Activated CD4-positive, alpha-beta memory T cell treated with anti-CD3 and anti-CD28 coated beads, Interleukin-2, amount 10 ng/mL, durations not matched to agents 7 days and 5 days (primary cell): ENCODE results near the gene CSNK2A3. TPM values are rescaled to one million over a fixed set of nuclear protein-coding genes. Genes with fewer than 3 reads are reported as not detected.

Experiments
- CTCF ChIA-PET: fragments of 350-600 bp; sonication (Branson Sonifier 250); formaldehyde crosslinking; loops from one replicate; lab custom pipeline; 2021; ENCODE audit warnings: antibody characterized with exemption, inconsistent platforms; lab: Charles Lee
- POLR2A ChIA-PET: fragments of 350-600 bp; sonication (Branson Sonifier 250); formaldehyde crosslinking; loops from one replicate; lab custom pipeline; 2021; ENCODE audit warnings: antibody characterized with exemption; lab: Charles Lee
- DNase-seq: peaks from one replicate; pipeline ENCODE4 v3.0.0-alpha.2; 2020
- H3K27ac Mint-ChIP-seq: one replicate; pipeline ENCODE4 v1.8.0; 2021; ENCODE audit warnings: mild to moderate bottlenecking, mixed read lengths
- H3K27me3 Mint-ChIP-seq: one replicate; pipeline ENCODE4 v1.8.0; 2021; ENCODE audit warnings: mixed read lengths
- H3K36me3 Mint-ChIP-seq: one replicate; pipeline ENCODE4 v1.8.0; 2021; ENCODE audit warnings: low read depth, mixed read lengths
- H3K4me1 Mint-ChIP-seq: one replicate; pipeline ENCODE4 v1.8.0; 2021; ENCODE audit warnings: mixed read lengths
- H3K4me3 Mint-ChIP-seq: one replicate; pipeline ENCODE4 v1.8.0; 2021; ENCODE audit warnings: mild to moderate bottlenecking, mixed read lengths
- H3K9me3 Mint-ChIP-seq: one replicate; pipeline ENCODE4 v1.8.0; 2021; ENCODE audit warnings: mixed read lengths
- total RNA-seq, 2 experiments: library from RNA; stranded (reverse); gene quantifications; one replicate each; pipeline ENCODE4 v1.2.3, GENCODE V29; 2021

Gene CSNK2A3
- total RNA-seq, 2 experiments from 2014 or later, result 1.9 to 3.0 TPM

DNA sequence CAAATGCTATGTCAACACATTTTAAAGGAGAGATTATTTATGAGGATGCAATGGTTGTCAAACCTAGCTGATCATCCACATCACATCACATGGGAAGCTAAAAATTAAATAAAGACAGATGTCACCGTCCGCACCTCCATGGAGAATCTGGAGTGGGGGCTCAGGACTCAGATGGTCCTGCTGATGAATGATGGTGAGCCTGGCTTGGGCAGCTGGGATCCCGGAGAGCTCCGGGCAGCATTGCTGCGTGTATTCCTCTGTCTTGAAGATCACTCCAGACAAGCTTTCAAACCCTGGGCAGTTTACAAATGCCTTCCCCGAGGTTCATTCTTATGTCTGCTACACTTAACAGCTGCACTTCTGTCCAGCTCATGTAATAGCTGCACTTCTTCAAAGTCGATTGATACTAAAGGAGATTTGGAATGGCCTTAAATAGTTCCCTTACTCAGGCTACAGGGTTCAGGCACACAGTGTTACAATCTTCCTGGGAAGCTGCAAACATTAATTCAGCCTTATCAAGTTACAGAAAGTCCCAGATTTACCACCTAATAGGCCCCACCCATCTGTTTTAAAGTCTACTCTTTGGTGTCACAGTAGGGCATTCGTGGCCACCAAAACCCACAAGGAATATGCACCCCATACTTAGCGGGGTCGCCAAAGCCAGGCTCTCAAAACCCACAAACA lies 34.7 kb upstream of the CSNK2A3 start:
- H3K27me3 Mint-ChIP-seq, result no peaks in the 10 kb centered on the region
- H3K36me3 Mint-ChIP-seq, result no peaks in the 10 kb centered on the region
- ChIA-PET CTCF (no interaction called here), POLR2A (no interaction called here)
- H3K9me3 Mint-ChIP-seq, result no peaks in the 10 kb centered on the region
- no peak for DNase-seq
- H3K4me3 Mint-ChIP-seq, result no peak overlapping the region
- H3K27ac Mint-ChIP-seq, result no peak overlapping the region
- H3K4me1 Mint-ChIP-seq, result no peaks in the 10 kb centered on the region

DNA sequence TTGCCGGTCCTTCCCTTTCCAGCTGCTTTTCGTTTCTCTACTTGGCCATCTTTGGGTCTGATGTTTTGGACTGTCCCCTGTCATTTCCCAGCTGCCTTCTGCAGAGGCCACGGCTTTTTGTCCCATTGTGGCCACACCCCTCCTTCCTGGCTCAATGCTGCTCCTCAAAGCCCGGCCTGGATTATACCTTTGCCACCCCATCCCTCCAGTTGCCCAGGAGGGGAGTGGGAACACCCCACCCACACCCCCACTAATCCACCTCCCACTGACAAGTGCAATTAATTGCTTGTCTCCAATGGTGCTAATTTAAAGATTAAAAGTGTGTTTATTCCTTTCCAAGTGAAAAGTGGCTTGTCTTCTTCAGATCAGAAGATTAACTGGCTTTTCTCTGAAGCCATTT lies 34.2 kb upstream of the CSNK2A3 start:
- CTCF ChIA-PET, result no interaction called here
- POLR2A ChIA-PET, result no interaction called here

DNA sequence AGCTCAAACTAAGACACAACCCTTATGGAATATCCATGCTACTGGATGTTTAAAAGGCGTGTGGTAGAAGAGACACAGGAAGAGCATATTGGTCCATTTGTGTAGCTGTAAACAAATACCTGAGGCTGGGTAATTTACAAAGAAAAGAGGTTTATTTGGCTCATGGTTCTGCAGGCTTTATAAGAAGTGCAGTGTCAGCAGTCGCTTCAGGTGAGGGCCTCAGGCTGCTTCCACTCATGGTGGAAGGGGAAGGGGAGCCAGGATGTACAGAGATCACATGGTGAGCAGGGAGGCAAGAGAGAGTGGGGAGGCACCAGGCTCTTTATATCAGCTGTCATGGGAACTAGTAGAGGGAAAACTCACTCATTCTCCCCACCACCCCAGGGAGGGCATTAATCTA lies 31.8 kb upstream of the CSNK2A3 start:
- POLR2A ChIA-PET, result no interaction called here

More for the DNA sequence above, 34.2 kb upstream of the CSNK2A3 start:
- no peak for DNase-seq
- no peaks in the 10 kb centered on the region for H3K9me3 Mint-ChIP-seq
- no peak overlapping the region for H3K27ac Mint-ChIP-seq
- no peaks in the 10 kb centered on the region for H3K4me1 Mint-ChIP-seq
- no peaks in the 10 kb centered on the region for H3K27me3 Mint-ChIP-seq
- no peaks in the 10 kb centered on the region for H3K36me3 Mint-ChIP-seq
- H3K4me3 Mint-ChIP-seq, result no peak overlapping the region

DNA sequence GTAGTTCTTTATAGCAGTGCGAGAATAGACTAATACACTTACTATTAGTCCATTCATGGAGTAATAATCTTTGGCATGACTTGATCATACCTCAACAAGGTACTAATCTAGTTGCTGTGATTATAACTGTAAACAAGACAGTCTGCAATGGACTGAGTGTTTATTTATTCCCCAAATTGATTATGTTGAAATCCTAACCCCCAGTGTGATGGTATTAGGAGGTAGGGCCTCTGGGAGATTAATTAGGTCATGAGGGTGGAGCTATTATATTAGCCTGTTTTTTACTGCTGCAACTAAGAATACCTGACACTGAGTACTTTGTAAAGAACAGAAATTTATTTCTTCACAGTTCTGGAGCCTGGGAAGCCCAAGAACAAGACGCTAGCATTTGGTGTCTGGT lies 30.9 kb upstream of the CSNK2A3 start:
- Mint-ChIP-seq H3K36me3 (no peaks in the 10 kb centered on the region), H3K4me1 (no peaks in the 10 kb centered on the region), H3K27ac (no peak overlapping the region), H3K9me3 (no peaks in the 10 kb centered on the region), H3K4me3 (no peak overlapping the region), H3K27me3 (no peaks in the 10 kb centered on the region)
- CTCF ChIA-PET, result no interaction called here
- no peak for DNase-seq
- POLR2A ChIA-PET, result no interaction called here

More for the DNA sequence above, 31.8 kb upstream of the CSNK2A3 start:
- Mint-ChIP-seq H3K27me3 (no peaks in the 10 kb centered on the region), H3K9me3 (no peaks in the 10 kb centered on the region), H3K4me3 (no peak overlapping the region), H3K27ac (no peak overlapping the region), H3K36me3 (no peaks in the 10 kb centered on the region), H3K4me1 (no peaks in the 10 kb centered on the region)
- CTCF ChIA-PET, result no interaction called here
- DNase-seq, result no peak

DNA sequence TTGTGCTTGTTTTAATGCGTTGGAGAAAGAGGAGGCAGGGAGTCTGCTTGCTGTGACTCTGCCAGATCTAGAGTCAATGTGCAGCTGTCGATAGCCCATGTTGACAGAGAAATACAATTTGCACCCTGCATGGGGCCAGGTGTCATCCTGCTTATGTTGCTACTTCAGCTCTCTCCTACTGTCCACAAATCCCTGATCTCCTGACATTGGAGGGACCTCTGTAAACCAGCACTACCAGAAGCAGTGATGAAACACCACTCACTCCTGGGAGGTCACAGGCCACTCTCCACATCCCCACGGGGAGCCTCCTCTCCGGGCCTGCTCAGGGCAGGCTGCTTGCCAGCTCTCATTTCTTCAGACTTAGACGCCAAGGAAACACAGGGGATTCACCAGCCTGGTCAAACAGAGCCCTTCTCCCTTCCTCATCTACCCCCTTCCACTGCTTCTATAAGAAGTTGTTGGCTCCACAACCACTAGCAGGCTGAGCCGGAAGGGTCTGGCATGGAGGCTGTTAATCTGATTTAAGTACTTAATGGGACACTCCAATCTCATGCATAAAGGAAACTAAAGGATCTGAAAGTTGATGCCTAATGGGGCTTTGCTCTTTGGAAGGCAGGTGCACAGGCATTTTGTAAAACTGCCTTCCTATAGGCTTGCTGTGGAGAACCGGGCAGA lies 29.9 kb upstream of the CSNK2A3 start:
- Mint-ChIP-seq H3K4me1 (no peaks in the 10 kb centered on the region), H3K4me3 (no peak overlapping the region), H3K27me3 (no peaks in the 10 kb centered on the region), H3K27ac (no peak overlapping the region), H3K9me3 (no peaks in the 10 kb centered on the region), H3K36me3 (no peaks in the 10 kb centered on the region)
- CTCF ChIA-PET, result no interaction called here
- no peak for DNase-seq
- POLR2A ChIA-PET, result no interaction called here

DNA sequence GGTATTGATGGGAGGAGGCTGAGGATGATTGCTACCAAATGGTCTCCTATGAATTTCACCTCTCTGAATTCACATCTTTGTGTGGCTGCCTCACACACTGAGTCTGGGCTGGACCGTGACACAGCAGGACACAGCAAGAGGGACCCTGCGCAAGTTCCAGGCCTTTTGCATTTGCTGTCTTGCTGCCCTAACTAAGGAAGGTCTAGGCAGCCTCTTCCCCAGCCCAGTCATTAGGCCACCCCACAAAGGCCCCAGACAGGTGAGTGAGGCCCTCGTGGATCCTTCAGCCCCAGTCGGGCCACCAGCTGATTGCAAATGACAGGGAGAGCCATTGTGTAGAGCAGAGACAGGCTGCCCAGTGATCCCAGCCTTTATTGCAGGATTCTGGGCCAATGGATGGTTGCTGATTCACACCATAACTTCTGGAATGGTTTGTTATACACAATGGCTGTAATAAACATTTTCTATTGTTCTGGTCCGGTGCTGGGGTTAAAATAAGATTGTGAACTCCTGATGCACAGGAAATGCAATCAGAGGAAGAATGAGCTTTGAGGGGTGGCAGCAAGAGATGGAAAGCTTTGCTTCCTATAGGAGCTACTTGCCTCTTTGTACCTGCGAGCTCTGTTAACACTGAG lies 28.5 kb upstream of the CSNK2A3 start:
- no peaks in the 10 kb centered on the region for H3K9me3 Mint-ChIP-seq
- H3K4me3 Mint-ChIP-seq, result no peak overlapping the region
- no peaks in the 10 kb centered on the region for H3K36me3 Mint-ChIP-seq
- ChIA-PET CTCF (no interaction called here), POLR2A (no interaction called here)
- H3K4me1 Mint-ChIP-seq, result no peaks in the 10 kb centered on the region
- no peaks in the 10 kb centered on the region for H3K27me3 Mint-ChIP-seq
- no peak overlapping the region for H3K27ac Mint-ChIP-seq
- DNase-seq, result no peak

DNA sequence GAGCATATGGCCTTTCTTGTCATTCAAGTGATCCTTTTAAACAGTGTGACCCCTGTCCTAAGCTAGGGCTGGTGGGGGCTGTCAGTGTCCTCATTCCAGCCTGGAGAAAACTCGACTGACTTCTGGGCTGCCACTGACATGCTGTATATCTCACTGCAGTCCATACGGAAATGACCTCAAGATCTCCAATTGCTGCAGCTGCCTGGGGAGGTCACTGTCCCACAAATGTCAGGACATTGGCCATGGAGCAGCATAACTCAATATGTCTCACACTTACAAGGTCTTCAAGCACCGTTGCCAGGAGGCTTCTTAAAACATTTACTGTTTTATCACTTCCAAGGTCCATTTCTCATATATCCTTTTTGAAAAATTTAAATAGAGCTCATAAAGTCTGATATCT lies 27.8 kb upstream of the CSNK2A3 start:
- Mint-ChIP-seq H3K9me3 (no peaks in the 10 kb centered on the region), H3K4me1 (no peaks in the 10 kb centered on the region), H3K27ac (no peak overlapping the region), H3K4me3 (no peak overlapping the region), H3K27me3 (no peaks in the 10 kb centered on the region), H3K36me3 (no peaks in the 10 kb centered on the region)
- CTCF ChIA-PET, result no interaction called here
- no peak for DNase-seq
- POLR2A ChIA-PET, result no interaction called here

DNA sequence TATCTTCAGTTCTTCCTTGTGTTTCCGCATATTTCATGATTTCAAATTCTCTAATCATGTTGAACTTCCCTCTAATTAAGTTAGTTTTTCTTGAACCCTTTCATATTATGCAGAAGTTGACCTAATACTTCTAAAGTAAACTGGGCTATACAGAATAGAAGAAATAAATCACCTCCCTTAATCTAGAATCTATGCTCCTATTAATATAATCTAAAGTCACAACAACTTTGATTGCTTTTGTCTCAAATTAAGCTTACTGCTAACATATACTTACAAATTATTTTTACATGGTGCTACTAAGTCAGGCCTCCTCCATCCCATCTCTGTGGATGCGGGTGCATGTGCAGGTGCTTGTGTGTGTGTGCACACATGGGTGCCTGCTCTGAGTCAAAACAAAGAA lies 27.3 kb upstream of the CSNK2A3 start:
- POLR2A ChIA-PET, result no interaction called here

DNA sequence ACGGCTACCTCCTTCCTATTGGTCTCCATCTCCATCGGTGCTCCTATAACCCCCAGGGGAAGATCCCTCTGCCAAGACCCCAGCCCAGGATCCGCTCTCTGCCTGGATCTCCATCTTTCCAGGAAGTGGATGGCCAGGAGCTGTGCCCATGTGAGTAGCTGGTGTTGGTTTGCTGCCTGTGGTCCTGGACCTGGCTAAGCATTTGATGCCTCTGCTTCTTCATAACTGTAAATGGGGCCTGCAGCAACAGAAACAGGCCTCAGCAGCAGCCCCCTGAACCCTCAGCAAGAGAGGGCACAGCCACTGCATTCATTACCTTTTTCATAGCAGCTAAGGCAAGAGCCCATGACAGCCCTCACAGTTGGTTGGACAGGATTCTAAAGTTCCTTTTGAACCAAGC lies 26.6 kb upstream of the CSNK2A3 start:
- H3K27ac Mint-ChIP-seq, result no peak overlapping the region
- H3K36me3 Mint-ChIP-seq, result no peaks in the 10 kb centered on the region
- no peak for DNase-seq
- H3K4me3 Mint-ChIP-seq, result no peak overlapping the region
- ChIA-PET CTCF (no interaction called here), POLR2A (no interaction called here)
- no peaks in the 10 kb centered on the region for H3K27me3 Mint-ChIP-seq
- no peaks in the 10 kb centered on the region for H3K4me1 Mint-ChIP-seq
- no peaks in the 10 kb centered on the region for H3K9me3 Mint-ChIP-seq

More for the DNA sequence above, 27.3 kb upstream of the CSNK2A3 start:
- Mint-ChIP-seq H3K36me3 (no peaks in the 10 kb centered on the region), H3K27me3 (no peaks in the 10 kb centered on the region), H3K4me3 (no peak overlapping the region), H3K9me3 (no peaks in the 10 kb centered on the region), H3K27ac (no peak overlapping the region), H3K4me1 (no peaks in the 10 kb centered on the region)
- no peak for DNase-seq
- CTCF ChIA-PET, result no interaction called here

DNA sequence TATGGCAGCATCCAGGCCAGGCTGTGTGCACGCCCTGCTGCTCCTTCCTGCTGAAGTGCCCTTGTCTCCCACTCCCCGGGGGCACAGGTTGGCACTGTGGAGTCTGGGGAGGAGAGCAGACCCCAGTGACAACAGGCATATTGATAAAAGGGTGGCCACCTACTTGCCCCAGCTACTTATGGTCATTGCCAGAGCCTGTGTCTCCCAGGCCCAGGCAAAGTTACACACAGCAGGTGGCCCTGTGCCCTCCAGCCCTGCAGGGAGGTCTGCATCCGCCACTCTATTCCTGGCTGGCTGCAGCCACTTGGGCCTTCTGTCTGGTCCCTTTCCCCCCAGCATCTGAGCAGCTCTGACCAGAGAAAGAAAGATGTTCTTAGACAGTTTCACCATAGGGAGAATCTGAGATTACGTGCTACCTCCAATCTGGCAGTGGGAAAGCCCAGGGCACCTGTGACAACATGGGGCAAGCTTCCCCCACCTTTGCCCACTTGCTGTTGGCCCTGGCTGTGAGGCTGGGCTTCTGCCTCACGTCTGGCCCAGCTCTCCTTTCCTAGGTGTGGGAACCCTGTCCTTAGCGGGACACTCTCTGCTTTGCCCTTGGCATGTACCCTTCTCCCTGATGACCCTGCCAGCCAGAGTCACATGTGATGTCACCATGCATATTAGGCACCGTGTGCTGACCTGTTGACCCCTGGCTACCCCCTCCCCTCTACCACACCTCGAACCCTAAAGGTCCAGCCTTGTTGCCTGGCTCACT lies 25.3 kb upstream of the CSNK2A3 start:
- POLR2A ChIA-PET, result no interaction called here
- Mint-ChIP-seq H3K27ac (no peak overlapping the region), H3K27me3 (no peaks in the 10 kb centered on the region)

DNA sequence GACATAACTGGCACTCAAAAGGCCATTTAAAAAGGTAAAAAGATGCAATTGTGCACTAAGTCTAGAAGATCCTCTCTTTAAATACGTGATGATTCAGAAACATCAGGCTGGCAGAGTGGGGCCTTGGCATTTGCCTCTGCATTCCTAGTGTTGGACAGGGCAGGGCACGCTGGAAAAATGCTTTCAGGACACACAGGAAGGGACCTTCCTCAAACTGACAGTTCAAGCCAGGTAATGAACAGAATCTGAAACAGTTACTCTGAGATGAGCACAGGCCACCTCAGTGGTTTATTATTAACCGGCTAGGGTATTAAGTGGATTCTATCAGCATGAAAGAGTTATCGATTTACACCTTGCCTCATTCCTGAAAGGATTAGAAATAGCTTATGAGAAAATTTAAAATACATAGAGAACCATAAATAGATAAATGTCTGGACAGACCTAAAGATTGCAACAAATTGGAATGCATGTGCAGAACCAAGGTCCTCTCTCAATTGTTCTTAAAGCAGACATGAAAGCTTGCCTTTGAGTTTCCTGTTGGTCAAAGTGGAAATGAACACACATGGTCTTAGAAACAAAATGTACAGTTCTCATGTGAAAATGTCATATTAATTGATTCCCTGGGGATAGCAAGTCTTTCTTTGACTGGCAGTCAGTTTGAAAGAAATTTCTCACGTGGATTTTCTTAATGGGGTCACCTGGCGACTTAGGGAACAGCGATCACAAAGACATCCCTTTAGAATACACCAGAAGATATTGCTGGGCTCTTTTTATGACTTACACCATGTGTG lies 21.5 kb upstream of the CSNK2A3 start:
- Mint-ChIP-seq H3K9me3 (no peaks in the 10 kb centered on the region), H3K4me3 (no peak overlapping the region), H3K4me1 (no peaks in the 10 kb centered on the region), H3K36me3 (no peaks in the 10 kb centered on the region), H3K27me3 (no peaks in the 10 kb centered on the region), H3K27ac (no peak overlapping the region)
- ChIA-PET POLR2A (no interaction called here), CTCF (no interaction called here)
- DNase-seq, result no peak

More for the DNA sequence above, 25.3 kb upstream of the CSNK2A3 start:
- Mint-ChIP-seq H3K4me3 (no peak overlapping the region), H3K9me3 (no peaks in the 10 kb centered on the region), H3K4me1 (no peaks in the 10 kb centered on the region), H3K36me3 (no peaks in the 10 kb centered on the region)
- CTCF ChIA-PET, result no interaction called here
- DNase-seq, result no peak

DNA sequence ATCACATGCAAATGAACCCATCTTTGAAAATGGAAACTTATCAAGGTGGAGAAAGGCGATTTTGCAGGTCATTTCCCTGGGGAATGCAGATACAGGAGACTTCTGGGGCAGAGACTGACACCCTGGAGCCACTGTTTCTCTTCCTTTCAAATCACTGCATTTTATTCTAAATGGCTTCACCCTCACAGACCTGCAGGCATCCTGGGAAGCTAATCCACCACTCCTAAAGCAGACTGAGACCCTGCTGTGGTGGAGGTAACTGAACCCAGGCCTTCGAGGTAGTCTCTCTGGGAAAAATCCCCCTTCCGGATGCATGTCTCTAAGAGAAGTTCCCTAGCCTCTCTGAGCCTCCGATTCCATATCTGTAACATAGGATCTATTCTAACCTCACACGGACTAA lies 20.9 kb upstream of the CSNK2A3 start:
- H3K27me3 Mint-ChIP-seq, result peaks cover 2% of the 10 kb centered on the region
- H3K36me3 Mint-ChIP-seq, result no peaks in the 10 kb centered on the region
- no peak for DNase-seq
- ChIA-PET CTCF (no interaction called here), POLR2A (no interaction called here)
- H3K27ac Mint-ChIP-seq, result no peak overlapping the region
- H3K4me3 Mint-ChIP-seq, result no peak overlapping the region
- no peaks in the 10 kb centered on the region for H3K9me3 Mint-ChIP-seq
- no peaks in the 10 kb centered on the region for H3K4me1 Mint-ChIP-seq

DNA sequence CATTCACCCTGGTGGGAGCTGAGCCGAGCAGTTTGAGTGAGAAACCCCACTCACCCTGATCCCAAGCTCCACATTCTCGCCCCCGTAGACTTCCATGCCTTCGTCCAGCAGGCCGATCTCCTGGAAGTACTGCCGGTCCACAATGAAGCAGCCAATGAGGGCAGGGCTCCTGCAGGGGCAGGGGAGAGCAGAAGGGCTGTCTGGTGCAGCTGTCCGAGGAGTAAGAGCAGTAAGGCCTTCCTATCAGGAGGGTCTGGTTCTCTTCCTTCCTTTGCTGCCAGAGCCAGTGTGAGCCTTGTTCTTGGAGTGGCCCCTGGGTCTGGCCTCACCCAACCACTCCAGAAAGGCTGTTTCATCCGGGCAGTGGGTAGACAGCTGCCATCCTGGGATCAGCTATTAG lies 19.4 kb upstream of the CSNK2A3 start:
- H3K27me3 Mint-ChIP-seq, result peaks cover 2% of the 10 kb centered on the region
- CTCF ChIA-PET, result no interaction called here
- H3K9me3 Mint-ChIP-seq, result no peaks in the 10 kb centered on the region
- no peak for DNase-seq
- no peaks in the 10 kb centered on the region for H3K36me3 Mint-ChIP-seq
- no peak overlapping the region for H3K4me3 Mint-ChIP-seq
- no peaks in the 10 kb centered on the region for H3K4me1 Mint-ChIP-seq
- H3K27ac Mint-ChIP-seq, result no peak overlapping the region
- POLR2A ChIA-PET, result no interaction called here
